HCT116 (cell line): ENCODE results near the gene HNRNPA2B1.

Source experiments
- CEBPB ChIP-seq: IDR thresholded peaks from 2 replicates; pipeline ENCODE4 v1.6.1; 2012; ENCODE audit warnings: low read depth
- CTCF ChIP-seq, 3 experiments: fragments of 200-600 bp in 1 of 3; sonication (generic) in 1 of 3; IDR thresholded peaks in 2 of 3; conservative IDR thresholded peaks in 1 of 3; 2 replicates each; pipeline ENCODE4 v1.5.1; 2012 to 2017; ENCODE audit warnings: low read depth in 2 of 3, low read length in 2 of 3, antibody characterized with exemption in 1 of 3, borderline replicate concordance in 1 of 3, control low read depth in 1 of 3, mild to moderate bottlenecking in 1 of 3, mixed read lengths in 1 of 3, mixed run types in 1 of 3, moderate library complexity in 1 of 3; ENCODE audit not compliant: insufficient read depth in 1 of 3
- EGR1 ChIP-seq: IDR thresholded peaks from 2 replicates; pipeline ENCODE4 v1.6.1; 2012; ENCODE audit warnings: low read depth
- EZH2 ChIP-seq: fragments of 200-600 bp; sonication (generic); IDR thresholded peaks from 2 replicates; pipeline ENCODE4 v1.6.1; 2017; ENCODE audit warnings: antibody characterized with exemption, mixed run types
- MAX ChIP-seq: IDR thresholded peaks from 2 replicates; pipeline ENCODE4 v1.6.1; 2012
- POLR2A ChIP-seq: IDR thresholded peaks from 2 replicates; pipeline ENCODE4 v1.7.0; 2011; ENCODE audit warnings: borderline replicate concordance; ENCODE audit not compliant: insufficient read depth, insufficient read length; ENCODE audit errors: extremely low read depth
- POLR2AphosphoS5 ChIP-seq: IDR thresholded peaks from 2 replicates; pipeline ENCODE4 v1.6.1; 2011; ENCODE audit warnings: mild to moderate bottlenecking, low read depth, low read length, moderate library complexity
- RAD21 ChIP-seq: IDR thresholded peaks from 2 replicates; pipeline ENCODE4 v1.6.1; 2012; ENCODE audit warnings: low read depth, mild to moderate bottlenecking
- SIN3A ChIP-seq: IDR thresholded peaks from 2 replicates; pipeline ENCODE4 v1.6.1; 2012; ENCODE audit warnings: low read depth
- SP1 ChIP-seq: IDR thresholded peaks from 2 replicates; pipeline ENCODE4 v1.6.1; 2012; ENCODE audit warnings: low read depth
- SRF ChIP-seq: IDR thresholded peaks from 2 replicates; pipeline ENCODE4 v1.6.1; 2012; ENCODE audit warnings: low read depth
- TCF7L2 ChIP-seq: IDR thresholded peaks from 2 replicates; pipeline ENCODE4 v1.7.0; 2011; ENCODE audit warnings: borderline replicate concordance, inconsistent platforms; ENCODE audit not compliant: insufficient read depth, insufficient read length; ENCODE audit errors: extremely low read depth
- ZNF274 ChIP-seq: fragments of 200-500 bp; sonication (Bioruptor generic); IDR thresholded peaks from 2 replicates; pipeline ENCODE4 v1.6.1; 2014; ENCODE audit warnings: mild to moderate bottlenecking, low read depth, low read length, inconsistent platforms

- TF ChIP-seq CTCF (IDR thresholded peaks at IDR 0.05 in 2 of 3, conservative IDR thresholded peaks at IDR 0.05 in 1 of 3; ENCODE audit: borderline replicate concordance in 1 of 3, insufficient read depth in 1 of 3, low read depth in 2 of 3, low read length in 2 of 3) (no peak), EGR1 (no peak), CEBPB (no peak), MAX (no peak), RAD21 (no peak), POLR2A (no peak), SRF (no peak), POLR2AphosphoS5 (no peak), SIN3A (no peak), EZH2 (no peak), ZNF274 (no peak), TCF7L2 (no peak), SP1 (no peak)
Measured at GRCh38 chr7:26216049-26216448, 15.5 kb upstream of the HNRNPA2B1 start.
